ENCODE measurements around the gene OR13C5. TPM values are rescaled to one million over a fixed set of nuclear protein-coding genes. Genes with fewer than 3 reads are reported as not detected.

The OR13C5 gene, protein sequence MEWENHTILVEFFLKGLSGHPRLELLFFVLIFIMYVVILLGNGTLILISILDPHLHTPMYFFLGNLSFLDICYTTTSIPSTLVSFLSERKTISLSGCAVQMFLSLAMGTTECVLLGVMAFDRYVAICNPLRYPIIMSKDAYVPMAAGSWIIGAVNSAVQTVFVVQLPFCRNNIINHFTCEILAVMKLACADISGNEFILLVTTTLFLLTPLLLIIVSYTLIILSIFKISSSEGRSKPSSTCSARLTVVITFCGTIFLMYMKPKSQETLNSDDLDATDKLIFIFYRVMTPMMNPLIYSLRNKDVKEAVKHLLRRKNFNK
- total RNA-seq: not detected in 2 replicates

DNA sequence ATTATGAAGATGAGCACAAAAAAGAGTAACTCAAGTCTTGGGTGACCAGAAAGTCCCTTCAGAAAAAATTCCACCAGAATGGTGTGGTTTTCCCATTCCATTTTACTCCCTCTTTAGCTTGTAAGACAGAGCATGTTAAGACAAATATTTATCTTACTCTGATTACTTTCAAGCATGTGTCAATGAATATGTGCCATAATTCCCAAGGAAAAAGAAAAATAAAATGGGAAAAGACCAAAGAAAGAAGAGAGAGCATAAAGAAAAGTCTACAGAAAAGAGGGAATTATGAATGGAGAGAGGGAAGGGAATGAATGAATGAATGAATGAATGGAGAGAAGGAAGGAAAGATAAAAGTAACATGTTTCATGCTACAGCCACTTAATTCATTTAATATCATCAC lies at the start of gene OR13C5:
Gene OR13C5 (minus strand): TSS at position 101 of the 400 bp plus-strand sequence. CDS start 0 bp downstream, at position 101.

DNA sequence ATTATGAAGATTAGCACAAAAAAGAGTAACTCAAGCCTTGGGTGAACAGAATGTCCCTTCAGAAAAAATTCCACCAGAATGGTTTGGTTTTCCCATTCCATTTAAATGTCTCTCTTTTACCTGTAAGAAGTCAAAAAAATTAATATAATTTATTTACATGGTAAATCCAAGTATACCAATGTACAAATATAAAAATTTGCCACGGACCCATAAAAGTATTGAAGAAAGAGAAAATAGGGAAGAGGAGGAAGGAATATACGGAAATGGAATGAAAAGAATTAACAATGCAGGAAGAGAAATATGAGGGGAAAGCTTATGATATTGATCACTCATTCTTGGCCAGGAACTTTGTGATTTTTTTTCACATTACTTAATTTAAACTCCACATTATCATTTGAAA lies 18.9 kb upstream of the OR13C5 start, which contains the start of gene OR13C9:
Gene OR13C9 (minus strand): TSS at position 101 of the 400 bp plus-strand sequence. CDS start 0 bp downstream, at position 101.

DNA sequence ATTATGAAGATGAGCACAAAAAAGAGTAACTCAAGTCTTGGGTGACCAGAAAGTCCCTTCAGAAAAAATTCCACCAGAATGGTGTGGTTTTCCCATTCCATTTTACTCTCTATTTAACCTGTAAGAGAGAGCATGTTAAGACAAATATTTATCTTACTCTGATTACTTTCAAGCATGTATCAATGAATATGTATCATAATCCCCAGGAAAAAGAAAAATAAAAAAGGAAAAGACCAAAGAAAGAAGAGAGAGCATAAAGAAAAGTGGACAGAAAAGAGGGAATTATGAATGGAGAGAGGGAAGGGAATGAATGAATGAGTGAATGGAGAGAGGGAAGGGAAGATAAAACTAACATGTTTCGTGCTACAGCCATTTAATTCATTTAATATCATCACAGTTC lies 6.3 kb upstream of the OR13C5 start, which contains the start of gene OR13C2:
Gene OR13C2 (minus strand): TSS at position 101 of the 400 bp plus-strand sequence. CDS start 0 bp downstream, at position 101.

DNA sequence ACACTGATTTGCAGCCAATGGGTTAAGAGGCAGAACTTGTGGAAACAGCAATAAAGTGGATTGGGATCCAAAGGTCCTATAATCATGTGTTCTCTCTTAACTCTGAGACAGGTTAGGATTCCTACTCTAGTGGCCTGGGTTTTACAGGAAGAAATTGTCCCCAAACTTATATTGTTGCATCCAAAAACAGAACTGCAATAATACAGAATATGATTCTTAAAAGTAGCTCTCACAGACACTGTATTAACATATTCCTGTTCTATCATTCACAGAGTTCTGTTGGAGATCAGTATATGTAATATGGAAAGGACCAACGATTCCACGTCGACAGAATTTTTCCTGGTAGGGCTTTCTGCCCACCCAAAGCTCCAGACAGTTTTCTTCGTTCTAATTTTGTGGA lies 30.3 kb downstream of the OR13C5 start, which contains the start of gene OR13C8:
Gene OR13C8 (plus strand): TSS at position 301 of the 400 bp plus-strand sequence. CDS start 0 bp downstream, at position 301.

Other genes with a start within 250 kb of the OR13C5 start
- gene OR13F1, start 95.2 kb downstream of the OR13C5 start, total RNA-seq: not detected in 2 replicates
- gene OR13C4, start 72.2 kb downstream of the OR13C5 start, total RNA-seq: not detected in 2 replicates
- gene OR13C3, start 62.6 kb downstream of the OR13C5 start, total RNA-seq: not detected in 2 replicates
- gene OR13C8, start 30.2 kb downstream of the OR13C5 start, total RNA-seq: not detected in 2 replicates
- gene OR13C2, start 6.2 kb upstream of the OR13C5 start, total RNA-seq: not detected in 2 replicates
- gene OR13C9, start 18.8 kb upstream of the OR13C5 start, total RNA-seq: not detected in 2 replicates
- gene OR13D1, start 95.1 kb upstream of the OR13C5 start, total RNA-seq: not detected in 2 replicates
- gene NIPSNAP3A, start 148.3 kb upstream of the OR13C5 start, total RNA-seq: 49.8 and 58.5 TPM in 2 replicates
- 0.40 and 0.79 TPM in 2 replicates for gene NIPSNAP3B, start 164.7 kb upstream of the OR13C5 start, total RNA-seq